Glutamatergic neuron (in vitro differentiated cells): Measurements from ENCODE around the gene TPTE2. TPM values are rescaled to one million over a fixed set of nuclear protein-coding genes. Genes with fewer than 3 reads are reported as not detected.

Experiments
- DNase-seq: peaks from one replicate; pipeline ENCODE4 v3.0.0; 2022
- H3K27ac Mint-ChIP-seq: one replicate; pipeline ENCODE4 v1.8.0; 2020; ENCODE audit warnings: mild to moderate bottlenecking, mixed read lengths, inconsistent platforms; ENCODE audit not compliant: unreplicated experiment
- H3K27me3 Mint-ChIP-seq: one replicate; pipeline ENCODE4 v1.8.0; 2020; ENCODE audit warnings: mild to moderate bottlenecking, moderate library complexity, mixed read lengths, inconsistent platforms; ENCODE audit not compliant: unreplicated experiment
- H3K36me3 Mint-ChIP-seq: one replicate; pipeline ENCODE4 v1.8.0; 2020; ENCODE audit warnings: mild to moderate bottlenecking, mixed read lengths, inconsistent platforms; ENCODE audit not compliant: unreplicated experiment
- H3K4me1 Mint-ChIP-seq: one replicate; pipeline ENCODE4 v1.8.0; 2020; ENCODE audit warnings: mild to moderate bottlenecking, low read depth, mixed read lengths, inconsistent platforms; ENCODE audit not compliant: unreplicated experiment
- H3K4me3 Mint-ChIP-seq: one replicate; pipeline ENCODE4 v1.8.0; 2020; ENCODE audit warnings: mild to moderate bottlenecking, mixed read lengths, inconsistent platforms; ENCODE audit not compliant: unreplicated experiment
- H3K9me3 Mint-ChIP-seq: one replicate; pipeline ENCODE4 v1.8.0; 2020; ENCODE audit warnings: mild to moderate bottlenecking, moderate library complexity, mixed read lengths, inconsistent platforms; ENCODE audit not compliant: unreplicated experiment
- total RNA-seq: library from RNA; stranded (reverse); fragmentation: NEBNext Ultra II Directional; extraction: Animal tissue kit (Norgen Biotek cat#: 25700); gene quantifications from one replicate; pipeline ENCODE4 v1.2.1, GENCODE V29; 2021; ENCODE audit not compliant: unreplicated experiment
- TF ChIP-seq, protein P1 (sequence below): fragments of 200-600 bp; sonication (generic); IDR thresholded peaks from one replicate; pipeline ENCODE4 v1.5.0; 2021; ENCODE audit not compliant: partially characterized antibody, unreplicated experiment

Gene TPTE2
- total RNA-seq, 1 donor from 2014 or later: not detected

DNA sequence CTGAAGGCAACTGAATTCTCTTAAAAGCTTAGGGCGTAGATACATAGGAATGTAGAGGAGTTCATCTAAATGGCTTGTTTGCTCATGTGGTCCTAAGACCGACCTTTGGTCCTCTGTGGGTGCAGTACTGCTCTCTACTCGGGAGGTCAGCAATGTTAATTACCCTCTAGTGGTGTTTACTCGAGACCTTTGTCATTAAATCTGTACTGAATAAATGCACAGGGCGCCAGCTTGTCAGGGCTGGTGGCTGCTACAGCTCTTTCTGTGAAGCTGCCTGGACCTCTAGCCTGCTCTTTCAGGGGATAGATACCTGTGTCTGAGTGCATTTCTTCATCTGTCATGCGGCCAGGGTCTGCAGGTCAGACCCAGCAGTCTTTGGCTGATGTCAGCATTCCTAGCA is 43.0 kb upstream of the TPTE2 start:
- Mint-ChIP-seq H3K27ac (no peak overlapping the region), H3K4me1 (peaks cover 2% of the 10 kb centered on the region), H3K27me3 (peaks cover 5% of the 10 kb centered on the region), H3K4me3 (no peak overlapping the region), H3K9me3 (peaks cover 11% of the 10 kb centered on the region), H3K36me3 (peaks cover 15% of the 10 kb centered on the region)
- no peak for DNase-seq
- TF ChIP-seq, protein P1, sequence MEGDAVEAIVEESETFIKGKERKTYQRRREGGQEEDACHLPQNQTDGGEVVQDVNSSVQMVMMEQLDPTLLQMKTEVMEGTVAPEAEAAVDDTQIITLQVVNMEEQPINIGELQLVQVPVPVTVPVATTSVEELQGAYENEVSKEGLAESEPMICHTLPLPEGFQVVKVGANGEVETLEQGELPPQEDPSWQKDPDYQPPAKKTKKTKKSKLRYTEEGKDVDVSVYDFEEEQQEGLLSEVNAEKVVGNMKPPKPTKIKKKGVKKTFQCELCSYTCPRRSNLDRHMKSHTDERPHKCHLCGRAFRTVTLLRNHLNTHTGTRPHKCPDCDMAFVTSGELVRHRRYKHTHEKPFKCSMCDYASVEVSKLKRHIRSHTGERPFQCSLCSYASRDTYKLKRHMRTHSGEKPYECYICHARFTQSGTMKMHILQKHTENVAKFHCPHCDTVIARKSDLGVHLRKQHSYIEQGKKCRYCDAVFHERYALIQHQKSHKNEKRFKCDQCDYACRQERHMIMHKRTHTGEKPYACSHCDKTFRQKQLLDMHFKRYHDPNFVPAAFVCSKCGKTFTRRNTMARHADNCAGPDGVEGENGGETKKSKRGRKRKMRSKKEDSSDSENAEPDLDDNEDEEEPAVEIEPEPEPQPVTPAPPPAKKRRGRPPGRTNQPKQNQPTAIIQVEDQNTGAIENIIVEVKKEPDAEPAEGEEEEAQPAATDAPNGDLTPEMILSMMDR: no peak

DNA sequence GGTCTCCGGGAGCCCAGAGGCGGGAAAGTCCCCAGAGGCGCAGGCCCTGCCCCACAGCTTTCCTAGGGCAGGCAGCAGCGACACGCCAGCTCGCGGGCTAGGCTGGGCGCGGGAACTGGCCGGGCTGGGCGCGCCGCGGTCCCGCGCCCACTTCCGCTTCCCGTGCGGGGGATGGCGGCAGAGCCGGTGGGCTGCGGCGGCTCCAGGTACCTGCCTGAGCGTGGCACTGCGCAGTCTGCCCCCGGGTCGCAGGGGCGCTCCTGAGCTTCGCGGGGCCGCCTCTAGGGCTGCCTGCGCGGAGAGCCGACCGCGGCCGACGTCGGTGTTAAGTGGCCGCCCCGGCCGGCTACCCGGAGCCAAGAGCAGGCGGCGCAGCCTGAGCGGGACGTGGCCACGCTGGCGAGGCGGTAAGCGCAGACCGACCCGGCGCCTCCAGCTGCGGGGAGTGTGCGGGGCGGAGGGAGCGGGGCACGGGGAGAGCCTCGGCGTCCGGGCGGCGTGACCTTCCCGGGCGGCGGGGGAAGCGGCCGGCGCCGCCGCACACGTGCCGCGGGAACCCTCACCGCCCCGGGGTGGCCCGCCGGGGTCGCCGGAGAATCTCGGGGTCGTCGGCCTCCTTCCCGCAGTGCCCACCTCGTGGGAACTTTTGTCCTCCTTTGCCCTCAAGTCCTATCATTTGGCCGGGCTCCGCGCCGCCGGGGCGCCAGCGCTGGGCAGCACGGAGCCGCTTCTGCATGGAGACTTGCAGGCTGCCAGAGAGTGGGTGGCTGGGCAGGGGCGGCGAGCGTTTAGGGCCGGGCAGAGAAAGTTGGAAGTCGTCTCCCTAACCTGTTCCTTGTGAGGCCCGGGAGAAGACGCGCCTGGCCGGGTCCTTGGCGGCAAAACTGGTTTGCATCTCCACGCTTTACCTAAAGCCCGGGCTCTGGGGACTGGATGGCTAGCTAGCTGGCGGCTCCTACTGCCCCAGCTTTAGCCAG is 40.7 kb upstream of the TPTE2 start:
- peak; percentile 71 for DNase-seq
- Mint-ChIP-seq H3K4me1 (peaks cover 2% of the 10 kb centered on the region), H3K4me3 (peak overlapping the region; percentile 83), H3K36me3 (peaks cover 15% of the 10 kb centered on the region), H3K27ac (no peak overlapping the region), H3K27me3 (peaks cover 5% of the 10 kb centered on the region), H3K9me3 (peaks cover 11% of the 10 kb centered on the region)
- TF ChIP-seq, protein P1: no peak

DNA sequence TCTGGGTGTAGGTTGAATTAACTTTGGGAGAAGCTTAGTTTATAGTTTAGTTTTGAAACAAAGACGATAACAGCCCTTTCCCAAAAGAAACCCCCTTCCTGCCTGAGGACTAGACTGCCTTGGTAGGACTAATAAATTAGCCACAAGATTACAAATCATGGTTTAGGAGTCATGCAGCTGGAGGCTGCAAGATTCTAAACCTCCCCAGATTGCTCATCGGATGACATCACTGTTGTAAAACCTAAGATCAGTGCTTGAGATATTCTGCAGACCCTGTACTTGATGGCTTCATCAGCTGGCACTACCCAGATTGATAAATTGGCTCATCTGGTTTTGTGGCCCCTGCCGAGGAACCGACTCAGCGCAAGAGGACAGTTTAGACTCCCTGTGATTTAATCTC is 36.2 kb upstream of the TPTE2 start:
- no peaks in the 10 kb centered on the region for H3K36me3 Mint-ChIP-seq
- no peak for DNase-seq
- H3K27me3 Mint-ChIP-seq: peaks cover 2% of the 10 kb centered on the region
- H3K9me3 Mint-ChIP-seq: no peaks in the 10 kb centered on the region
- H3K4me3 Mint-ChIP-seq: no peak overlapping the region
- TF ChIP-seq, protein P1: no peak
- peaks cover 2% of the 10 kb centered on the region for H3K4me1 Mint-ChIP-seq
- H3K27ac Mint-ChIP-seq: no peak overlapping the region

DNA sequence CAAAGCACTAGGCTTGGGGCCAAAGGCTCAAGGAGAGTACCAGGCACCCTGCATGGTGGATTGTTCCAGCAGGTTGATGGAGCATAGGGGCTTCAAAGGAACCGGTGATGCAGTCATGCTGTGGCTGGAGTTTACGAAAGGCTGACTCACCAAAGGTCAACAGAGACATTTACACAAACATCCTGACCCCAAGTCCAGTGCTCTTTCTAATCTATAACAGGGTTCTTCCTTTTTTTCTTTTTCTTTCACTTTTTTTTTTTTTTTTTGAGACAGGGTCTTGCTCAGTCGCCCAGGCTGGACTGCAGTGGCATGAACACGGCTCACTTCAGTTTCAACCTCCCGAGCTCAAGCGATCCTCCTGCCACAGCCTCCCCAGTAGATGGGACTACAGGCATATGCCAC is 35.6 kb upstream of the TPTE2 start:
- Mint-ChIP-seq H3K4me3 (no peak overlapping the region), H3K9me3 (no peaks in the 10 kb centered on the region)

More for the DNA sequence above, 35.6 kb upstream of the TPTE2 start:
- no peaks in the 10 kb centered on the region for H3K36me3 Mint-ChIP-seq
- H3K27ac Mint-ChIP-seq: no peak overlapping the region
- DNase-seq: no peak
- peaks cover 2% of the 10 kb centered on the region for H3K27me3 Mint-ChIP-seq
- TF ChIP-seq, protein P1: no peak
- H3K4me1 Mint-ChIP-seq: peaks cover 2% of the 10 kb centered on the region
